ENCODE data around the gene CFAP45.

DNA sequence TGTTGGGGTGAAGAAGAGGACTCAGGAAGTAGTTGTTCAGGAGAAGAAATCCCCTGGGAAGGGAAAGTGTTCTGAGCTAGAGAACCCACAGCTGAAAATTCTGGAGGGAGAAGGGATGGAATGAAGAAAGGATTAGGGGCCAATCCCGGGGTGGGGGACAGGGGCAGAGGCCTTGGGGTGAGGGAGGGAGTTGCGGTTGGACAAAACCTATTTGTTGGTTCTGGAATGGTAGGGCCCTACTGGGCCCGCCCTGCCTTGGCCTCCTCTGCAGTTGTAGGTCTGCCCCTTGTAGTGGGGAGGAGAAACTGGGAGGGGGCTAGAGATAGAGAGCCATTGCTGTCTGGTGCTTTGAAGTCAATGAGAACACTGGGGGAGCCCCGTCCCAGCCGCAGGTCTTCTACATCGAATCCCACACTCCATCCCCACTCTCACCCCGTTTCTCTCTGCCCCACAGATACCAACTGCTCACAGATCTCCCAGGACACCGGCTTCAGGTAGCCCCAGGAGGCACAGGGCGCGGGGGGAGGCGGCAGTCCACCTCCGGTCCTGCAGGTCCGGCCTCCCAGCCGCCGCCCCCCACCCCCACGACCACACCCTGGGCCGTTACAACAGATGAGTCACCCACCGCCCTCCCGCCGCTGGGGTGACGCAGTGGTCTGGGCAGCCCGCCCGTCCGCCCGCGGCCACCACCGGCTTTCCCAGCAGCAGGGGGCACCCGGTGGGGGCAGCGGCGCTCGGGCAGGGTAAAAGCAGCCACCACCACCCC is 24.2 kb upstream of the CFAP45 start:
- TF ChIP-seq, protein P1, sequence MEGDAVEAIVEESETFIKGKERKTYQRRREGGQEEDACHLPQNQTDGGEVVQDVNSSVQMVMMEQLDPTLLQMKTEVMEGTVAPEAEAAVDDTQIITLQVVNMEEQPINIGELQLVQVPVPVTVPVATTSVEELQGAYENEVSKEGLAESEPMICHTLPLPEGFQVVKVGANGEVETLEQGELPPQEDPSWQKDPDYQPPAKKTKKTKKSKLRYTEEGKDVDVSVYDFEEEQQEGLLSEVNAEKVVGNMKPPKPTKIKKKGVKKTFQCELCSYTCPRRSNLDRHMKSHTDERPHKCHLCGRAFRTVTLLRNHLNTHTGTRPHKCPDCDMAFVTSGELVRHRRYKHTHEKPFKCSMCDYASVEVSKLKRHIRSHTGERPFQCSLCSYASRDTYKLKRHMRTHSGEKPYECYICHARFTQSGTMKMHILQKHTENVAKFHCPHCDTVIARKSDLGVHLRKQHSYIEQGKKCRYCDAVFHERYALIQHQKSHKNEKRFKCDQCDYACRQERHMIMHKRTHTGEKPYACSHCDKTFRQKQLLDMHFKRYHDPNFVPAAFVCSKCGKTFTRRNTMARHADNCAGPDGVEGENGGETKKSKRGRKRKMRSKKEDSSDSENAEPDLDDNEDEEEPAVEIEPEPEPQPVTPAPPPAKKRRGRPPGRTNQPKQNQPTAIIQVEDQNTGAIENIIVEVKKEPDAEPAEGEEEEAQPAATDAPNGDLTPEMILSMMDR (IDR thresholded peaks at IDR 0.05), result no peak
- TF ChIP-seq, protein P2, sequence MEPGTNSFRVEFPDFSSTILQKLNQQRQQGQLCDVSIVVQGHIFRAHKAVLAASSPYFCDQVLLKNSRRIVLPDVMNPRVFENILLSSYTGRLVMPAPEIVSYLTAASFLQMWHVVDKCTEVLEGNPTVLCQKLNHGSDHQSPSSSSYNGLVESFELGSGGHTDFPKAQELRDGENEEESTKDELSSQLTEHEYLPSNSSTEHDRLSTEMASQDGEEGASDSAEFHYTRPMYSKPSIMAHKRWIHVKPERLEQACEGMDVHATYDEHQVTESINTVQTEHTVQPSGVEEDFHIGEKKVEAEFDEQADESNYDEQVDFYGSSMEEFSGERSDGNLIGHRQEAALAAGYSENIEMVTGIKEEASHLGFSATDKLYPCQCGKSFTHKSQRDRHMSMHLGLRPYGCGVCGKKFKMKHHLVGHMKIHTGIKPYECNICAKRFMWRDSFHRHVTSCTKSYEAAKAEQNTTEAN (CRISPR knock-in tag; IDR thresholded peaks at IDR 0.05), result no peak
- TF ChIP-seq CBFB (CRISPR knock-in tag; IDR thresholded peaks at IDR 0.05; ENCODE audit: low read depth) (no peak), NR2C2 (CRISPR knock-in tag; IDR thresholded peaks at IDR 0.05) (no peak), ZNF232 (CRISPR knock-in tag; IDR thresholded peaks at IDR 0.05) (no peak), ESRRA (CRISPR knock-in tag; IDR thresholded peaks at IDR 0.05; ENCODE audit: borderline replicate concordance) (no peak)
